Colonic mucosa (tissue), 4 donors: ENCODE results near the gene DRC3. TPM values are rescaled to one million over a fixed set of nuclear protein-coding genes. Genes with fewer than 3 reads are reported as not detected.
"Not testable (repeated sequence)": the region's sequence is repeated elsewhere in the genome, so short reads cannot be mapped to it uniquely, and the experiment has no call there.

Experiments used
- DNase-seq: peaks from one replicate; pipeline ENCODE4 v3.0.0-alpha.2; 2020
- H3K27ac ChIP-seq: fragments of 200-600 bp; one replicate; pipeline ENCODE4 v1.8.0; 2021
- H3K27me3 ChIP-seq: fragments of 200-600 bp; one replicate; pipeline ENCODE4 v1.8.0; 2021
- H3K36me3 ChIP-seq: fragments of 200-600 bp; one replicate; pipeline ENCODE4 v1.8.0; 2021
- H3K4me1 ChIP-seq: fragments of 200-600 bp; one replicate; pipeline ENCODE4 v1.8.0; 2021; ENCODE audit warnings: mild to moderate bottlenecking
- H3K4me3 ChIP-seq: fragments of 200-600 bp; one replicate; pipeline ENCODE4 v1.8.0; 2021
- H3K9ac ChIP-seq, 2 donors: one replicate each; pipeline ENCODE4 v1.7.0; 2013; ENCODE audit warnings: control low read depth in 2 of 2, low read depth in 2 of 2, low read length in 2 of 2
- H3K9me3 ChIP-seq: fragments of 200-600 bp; one replicate; pipeline ENCODE4 v1.8.0; 2021
- intact Hi-C: fragments of 100-400 bp; cut with DNase I; formaldehyde crosslinking; loops from one replicate; pipeline ENCODE4 v1.14.1; 2022
- total RNA-seq, 2 donors: library from RNA; stranded (reverse); fragmentation: NEBNext Ultra II Directional in 1 of 2; extraction: Animal tissue kit (Norgen Biotek cat#: 25700) in 1 of 2; gene quantifications; one replicate each; pipeline ENCODE4 v1.2.1, GENCODE V29; 2021
- TF ChIP-seq, protein P1 (sequence below): fragments of 200-600 bp; IDR thresholded peaks from one replicate; pipeline ENCODE4 v1.8.0; 2022; ENCODE audit warnings: antibody characterized with exemption, mild to moderate bottlenecking
- donor health status: healthy.
- donor health status: DM: no; HTN: no; CAD: no.
- donor health status: DM: no; HTN: no; CAD: no.

The DRC3 gene
- total RNA-seq, 2 donors from 2014 or later: 0.79 to 1.1 TPM

- no peaks in the 10 kb centered on the region for H3K27me3 ChIP-seq
- intact Hi-C loops: no loop called here
- no peak overlapping the region for H3K9ac ChIP-seq
- TF ChIP-seq, protein P1, sequence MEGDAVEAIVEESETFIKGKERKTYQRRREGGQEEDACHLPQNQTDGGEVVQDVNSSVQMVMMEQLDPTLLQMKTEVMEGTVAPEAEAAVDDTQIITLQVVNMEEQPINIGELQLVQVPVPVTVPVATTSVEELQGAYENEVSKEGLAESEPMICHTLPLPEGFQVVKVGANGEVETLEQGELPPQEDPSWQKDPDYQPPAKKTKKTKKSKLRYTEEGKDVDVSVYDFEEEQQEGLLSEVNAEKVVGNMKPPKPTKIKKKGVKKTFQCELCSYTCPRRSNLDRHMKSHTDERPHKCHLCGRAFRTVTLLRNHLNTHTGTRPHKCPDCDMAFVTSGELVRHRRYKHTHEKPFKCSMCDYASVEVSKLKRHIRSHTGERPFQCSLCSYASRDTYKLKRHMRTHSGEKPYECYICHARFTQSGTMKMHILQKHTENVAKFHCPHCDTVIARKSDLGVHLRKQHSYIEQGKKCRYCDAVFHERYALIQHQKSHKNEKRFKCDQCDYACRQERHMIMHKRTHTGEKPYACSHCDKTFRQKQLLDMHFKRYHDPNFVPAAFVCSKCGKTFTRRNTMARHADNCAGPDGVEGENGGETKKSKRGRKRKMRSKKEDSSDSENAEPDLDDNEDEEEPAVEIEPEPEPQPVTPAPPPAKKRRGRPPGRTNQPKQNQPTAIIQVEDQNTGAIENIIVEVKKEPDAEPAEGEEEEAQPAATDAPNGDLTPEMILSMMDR: no peak
- no peaks in the 10 kb centered on the region for H3K36me3 ChIP-seq
- no peak for DNase-seq
- H3K4me1 ChIP-seq: no peaks in the 10 kb centered on the region
- no peak overlapping the region for H3K27ac ChIP-seq
- H3K4me3 ChIP-seq: no peak overlapping the region
- no peaks in the 10 kb centered on the region for H3K9me3 ChIP-seq
These were observed 17.0 kb downstream of the DRC3 start for GRCh38 chr17:17989618-17990017.

- Histone ChIP-seq H3K9me3 (no peaks in the 10 kb centered on the region), H3K27me3 (no peaks in the 10 kb centered on the region), H3K4me1 (no peaks in the 10 kb centered on the region), H3K27ac (no peak overlapping the region), H3K9ac (no peak overlapping the region), H3K4me3 (no peak overlapping the region), H3K36me3 (no peaks in the 10 kb centered on the region)
- intact Hi-C loops: no loop called here
- TF ChIP-seq, protein P1: no peak
- DNase-seq: no peak
These were observed 17.6 kb downstream of the DRC3 start for GRCh38 chr17:17990282-17990681.

GRCh38 chr17:17993366-17993765, 20.7 kb downstream of the DRC3 start:
- Histone ChIP-seq H3K27ac (no peak overlapping the region), H3K36me3 (no peaks in the 10 kb centered on the region), H3K9me3 (no peaks in the 10 kb centered on the region), H3K9ac (no peak overlapping the region), H3K27me3 (no peaks in the 10 kb centered on the region), H3K4me1 (no peaks in the 10 kb centered on the region), H3K4me3 (no peak overlapping the region)
- TF ChIP-seq, protein P1: no peak
- intact Hi-C loops: no loop called here
- DNase-seq: no peak

DNA sequence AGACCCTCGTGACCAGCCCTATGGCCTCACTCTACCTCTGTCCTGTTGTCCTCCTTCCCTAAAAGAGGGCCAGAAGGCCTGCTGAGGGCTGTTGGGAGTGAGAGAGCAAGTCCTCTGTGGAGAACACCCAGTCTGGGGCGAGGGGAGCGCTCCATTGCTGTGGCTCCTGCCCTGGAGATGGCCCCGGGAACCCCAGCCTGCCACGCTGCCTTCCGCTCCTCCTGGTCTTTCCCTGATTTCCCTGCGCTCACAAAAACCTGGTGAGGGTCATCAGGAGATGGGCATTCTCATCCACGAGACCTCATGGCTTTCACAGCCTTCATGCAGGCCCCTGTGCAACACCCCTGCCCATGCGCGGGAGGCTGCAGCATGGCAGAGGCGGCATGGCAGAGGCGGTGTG, 21.2 kb downstream of the DRC3 start:
- no peaks in the 10 kb centered on the region for H3K4me1 ChIP-seq
- H3K9ac ChIP-seq: no peak overlapping the region
- intact Hi-C loops: no loop called here
- DNase-seq: no peak
- TF ChIP-seq, protein P1: no peak
- H3K36me3 ChIP-seq: no peaks in the 10 kb centered on the region
- H3K27ac ChIP-seq: no peak overlapping the region
- H3K9me3 ChIP-seq: no peaks in the 10 kb centered on the region
- H3K4me3 ChIP-seq: no peak overlapping the region
- H3K27me3 ChIP-seq: no peaks in the 10 kb centered on the region

GRCh38 chr17:17994271-17995069, 21.8 kb downstream of the DRC3 start:
- H3K4me3 ChIP-seq: no peak overlapping the region
- no peak overlapping the region for H3K27ac ChIP-seq
- H3K4me1 ChIP-seq: no peaks in the 10 kb centered on the region
- no peak for DNase-seq
- no peaks in the 10 kb centered on the region for H3K36me3 ChIP-seq
- no peak overlapping the region for H3K9ac ChIP-seq
- H3K27me3 ChIP-seq: no peaks in the 10 kb centered on the region
- TF ChIP-seq, protein P1: no peak
- H3K9me3 ChIP-seq: no peaks in the 10 kb centered on the region
- intact Hi-C loops: no loop called here

DNA sequence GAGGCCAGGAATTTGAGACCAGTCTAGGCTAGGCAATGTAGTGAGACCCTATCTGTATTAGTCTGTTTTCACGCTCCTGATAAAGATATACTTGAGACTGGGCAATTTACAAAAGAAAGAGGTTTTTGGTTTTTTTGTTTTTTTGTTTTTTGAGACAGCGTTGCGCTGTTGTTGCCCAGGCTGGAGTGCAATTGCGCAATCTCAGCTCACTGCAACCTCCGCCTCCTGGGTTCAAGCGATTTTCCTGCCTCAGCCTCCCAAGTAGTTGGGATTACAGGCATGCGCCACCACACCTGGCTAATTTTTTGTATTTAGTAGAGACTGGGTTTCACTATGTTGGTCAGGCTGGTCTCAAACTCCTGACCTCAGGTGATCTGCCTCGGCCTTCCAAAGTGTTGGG, 23.2 kb downstream of the DRC3 start:
- not testable (repeated sequence) for DNase-seq

More for the DNA sequence above, 23.2 kb downstream of the DRC3 start:
- H3K4me3 ChIP-seq, H3K36me3 ChIP-seq, H3K27ac ChIP-seq, intact Hi-C loops, H3K27me3 ChIP-seq, H3K9ac ChIP-seq, H3K9me3 ChIP-seq, H3K4me1 ChIP-seq: not testable (repeated sequence)
